Endothelial cell of umbilical vein (primary cell): ENCODE measurements around the gene ALAS2. TPM values are rescaled to one million over a fixed set of nuclear protein-coding genes. Genes with fewer than 3 reads are reported as not detected.

ENCODE experiments used
- BruUV-seq: library from RNA; stranded (reverse); fragments of 400-500 nt; replicated peaks from 2 replicates; lab custom pipeline; 2021; lab: Mats Ljungman, UMichigan
- CTCF ChIA-PET: fragments of 300-600, 350-600 bp; sonication (Branson Sonifier 250); formaldehyde crosslinking; loops from one replicate; lab custom pipeline; 2021; ENCODE audit warnings: antibody characterized with exemption, inconsistent platforms; lab: Charles Lee
- POLR2A ChIA-PET: fragments of 300-600, 350-600 bp; sonication (Branson Sonifier 250); formaldehyde crosslinking; loops from one replicate; lab custom pipeline; 2021; ENCODE audit warnings: antibody characterized with exemption, inconsistent platforms; lab: Charles Lee
- DNase-seq: peaks from one replicate; pipeline ENCODE4 v3.0.0-alpha.2; 2011; ENCODE audit warnings: low read depth, low spot score
- FAIRE-seq: peaks from 2 replicates; lab custom pipeline; 2011; peaks lifted over from hg19 to GRCh38; lab: Jason Lieb, UNC
- H2AFZ ChIP-seq: 2 replicates; pipeline ENCODE4 v1.6.0; 2012; ENCODE audit warnings: low read depth, low read length, control low read depth, inconsistent platforms
- H3K27ac ChIP-seq: 2 replicates; pipeline ENCODE4 v1.5.1; 2011; ENCODE audit warnings: low read depth, mild to moderate bottlenecking, control low read depth, low read length, moderate library complexity; ENCODE audit not compliant: insufficient read depth
- H3K27me3 ChIP-seq, 2 experiments: 2 replicates each; pipeline versions ENCODE4 v1.6.0 to v1.6.1; 2011; ENCODE audit warnings: low read length in 2 of 2, mixed read lengths in 1 of 2; ENCODE audit not compliant: control insufficient read depth in 2 of 2, insufficient read depth in 2 of 2
- H3K36me3 ChIP-seq, 2 experiments: 2 replicates in 1 of 2; 3 replicates in 1 of 2; pipeline ENCODE4 v1.5.1; 2011; ENCODE audit warnings: low read length in 2 of 2, mild to moderate bottlenecking in 1 of 2, moderate library complexity in 1 of 2; ENCODE audit not compliant: control insufficient read depth in 2 of 2, insufficient read depth in 2 of 2; ENCODE audit errors: extremely low read depth in 1 of 2
- H3K4me1 ChIP-seq: 3 replicates; pipeline ENCODE4 v1.5.1; 2011; ENCODE audit warnings: mild to moderate bottlenecking, low read length; ENCODE audit not compliant: control insufficient read depth, insufficient read depth; ENCODE audit errors: extremely low read depth
- H3K4me2 ChIP-seq: 2 replicates; pipeline ENCODE4 v1.6.1; 2011; ENCODE audit warnings: low read length, control low read depth, mixed read lengths; ENCODE audit not compliant: insufficient read depth
- H3K4me3 ChIP-seq, 3 experiments: fragments of 200-600 bp in 1 of 3; sonication (generic), shearing (Covaris generic) in 1 of 3; replicated peaks in 1 of 3; 2 replicates each; pipeline ENCODE4 v1.5.1; 2011 to 2016; ENCODE audit warnings: control low read depth in 3 of 3, low read length in 3 of 3, mild to moderate bottlenecking in 2 of 3, inconsistent platforms in 1 of 3, low read depth in 1 of 3, moderate library complexity in 1 of 3; ENCODE audit not compliant: insufficient read depth in 1 of 3
- H3K79me2 ChIP-seq: 2 replicates; pipeline ENCODE4 v1.6.0; 2012; ENCODE audit warnings: low read length, inconsistent platforms; ENCODE audit not compliant: control insufficient read depth, insufficient read depth
- H3K9ac ChIP-seq: replicated peaks from 2 replicates; pipeline ENCODE3; 2011; ENCODE audit warnings: low read length, control low read depth; ENCODE audit not compliant: insufficient read depth; ENCODE audit errors: extremely low read depth
- H3K9me1 ChIP-seq: replicated peaks from 3 replicates; pipeline ENCODE4 v1.6.0; 2011; ENCODE audit warnings: mild to moderate bottlenecking, low read length; ENCODE audit not compliant: control insufficient read depth, insufficient read depth; ENCODE audit errors: extremely low read depth
- H3K9me3 ChIP-seq: replicated peaks from 2 replicates; pipeline ENCODE4 v1.5.1; 2012; ENCODE audit warnings: low read length, inconsistent platforms; ENCODE audit not compliant: control insufficient read depth, insufficient read depth
- H4K20me1 ChIP-seq: replicated peaks from 2 replicates; pipeline ENCODE3; 2011; ENCODE audit warnings: mild to moderate bottlenecking, low read length; ENCODE audit not compliant: control insufficient read depth, insufficient read depth; ENCODE audit errors: extremely low read depth
- CTCF ChIP-seq, 2 donors: IDR thresholded peaks; 1 replicate in 1 of 2; 2 replicates in 1 of 2; pipeline ENCODE4 v1.5.1; 2011; ENCODE audit warnings: low read length in 2 of 2, mild to moderate bottlenecking in 2 of 2, moderate library complexity in 2 of 2, control low read depth in 1 of 2, inconsistent platforms in 1 of 2, low read depth in 1 of 2; ENCODE audit not compliant: insufficient read depth in 1 of 2; ENCODE audit errors: extremely low read depth in 1 of 2
- EZH2 ChIP-seq: IDR thresholded peaks from 2 replicates; pipeline ENCODE4 v1.6.1; 2012; ENCODE audit warnings: borderline replicate concordance, low read depth, mild to moderate bottlenecking, moderate library complexity, low read length, inconsistent platforms; ENCODE audit not compliant: severe bottlenecking
- FOS ChIP-seq: IDR thresholded peaks from 2 replicates; pipeline ENCODE4 v1.6.1; 2011; ENCODE audit warnings: mild to moderate bottlenecking, low read length, moderate library complexity, borderline replicate concordance; ENCODE audit not compliant: insufficient read depth
- GATA2 ChIP-seq: IDR thresholded peaks from 2 replicates; pipeline ENCODE4 v1.7.0; 2011; ENCODE audit warnings: low read depth, mild to moderate bottlenecking, moderate library complexity, mixed read lengths, low read length; ENCODE audit not compliant: insufficient read length, insufficient read depth
- JUN ChIP-seq: IDR thresholded peaks from 2 replicates; pipeline ENCODE4 v1.6.1; 2011; ENCODE audit warnings: borderline replicate concordance, low read depth; ENCODE audit not compliant: insufficient read length, insufficient read depth
- MYC ChIP-seq: IDR thresholded peaks from one replicate; pipeline ENCODE4 v1.6.1; 2011; ENCODE audit warnings: mild to moderate bottlenecking, low read depth, low read length
- POLR2A ChIP-seq: IDR thresholded peaks from 2 replicates; pipeline ENCODE4 v1.6.1; 2012; ENCODE audit warnings: low read depth, mild to moderate bottlenecking, control low read depth, low read length
- POLR2AphosphoS5 ChIP-seq: IDR thresholded peaks from 2 replicates; pipeline ENCODE4 v1.6.1; 2012; ENCODE audit warnings: low read depth, mild to moderate bottlenecking, control low read depth, low read length, moderate library complexity; ENCODE audit not compliant: insufficient read depth
- dilution Hi-C: fragments of 300-500 bp; cut with MboI; formaldehyde crosslinking; loops from one replicate; pipeline ENCODE4 v1.15.0; 2019; ENCODE audit warnings: low sequenced_read_pairs; ENCODE audit not compliant: extremely low pct_ligation_motif_present
- intact Hi-C: fragments of 100-400 bp; cut with micrococcal nuclease; formaldehyde crosslinking; loops from one replicate; pipeline ENCODE4 v1.10.0; 2022
- polyA plus RNA-seq, 4 experiments: library from polyadenylated mRNA; depleted of rRNA in 3 of 4; stranded (reverse) in 3 of 4; unstranded in 1 of 4; fragments of >200 nt; gene quantifications; 2 replicates each; pipeline versions ENCODE4 v1.2.1 to v1.2.3, GENCODE V29; 2011 to 2012; ENCODE audit warnings: missing spikeins in 1 of 4
- total RNA-seq: library from RNA; stranded (reverse); gene quantifications from 2 replicates; pipeline ENCODE4 v1.2.3, GENCODE V29; 2021
- TF ChIP-seq, protein P1 (sequence below): IDR thresholded peaks from 2 replicates; pipeline ENCODE4 v1.6.1; 2011; ENCODE audit not compliant: insufficient read depth, insufficient read length

The ALAS2 gene
- total and polyA plus RNA-seq, 2 donors (not counting 3 experiments of a cell fraction or from before 2014, with no cell fraction given): not detected

GRCh38 chrX:55028040-55028439 lies 2.7 kb downstream of the ALAS2 start:
- Histone ChIP-seq H4K20me1 (no peaks in the 10 kb centered on the region), H3K9ac (no peak overlapping the region), H3K9me3 (no peaks in the 10 kb centered on the region), H3K36me3 (no peaks in the 10 kb centered on the region), H2AFZ (no peak overlapping the region), H3K4me2 (no peak overlapping the region), H3K27ac (no peak overlapping the region), H3K9me1 (no peaks in the 10 kb centered on the region), H3K4me1 (no peaks in the 10 kb centered on the region), H3K27me3 (peaks cover 0 to 2% of the 10 kb centered on the region in 2 experiments), H3K79me2 (no peaks in the 10 kb centered on the region), H3K4me3 (no peak overlapping the region)
- ChIA-PET POLR2A (no interaction called here), CTCF (no interaction called here)
- intact Hi-C loops (no loop called here), dilution Hi-C loops (no loop called here)
- TF ChIP-seq POLR2AphosphoS5 (no peak), MYC (no peak), CTCF (IDR thresholded peaks at IDR 0.05; ENCODE audit: extremely low read depth in 1 of 2, insufficient read depth in 1 of 2, low read depth in 1 of 2, low read length in 2 of 2) (no peak), GATA2 (no peak), EZH2 (no peak), FOS (no peak), JUN (no peak), POLR2A (no peak)
- TF ChIP-seq, protein P1, sequence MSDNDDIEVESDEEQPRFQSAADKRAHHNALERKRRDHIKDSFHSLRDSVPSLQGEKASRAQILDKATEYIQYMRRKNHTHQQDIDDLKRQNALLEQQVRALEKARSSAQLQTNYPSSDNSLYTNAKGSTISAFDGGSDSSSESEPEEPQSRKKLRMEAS: no peak
- no peak for FAIRE-seq
- no TSS peak for BruUV-seq
- no peak for DNase-seq
